ENCODE measurements around the gene KAZN.

Gene KAZN

DNA sequence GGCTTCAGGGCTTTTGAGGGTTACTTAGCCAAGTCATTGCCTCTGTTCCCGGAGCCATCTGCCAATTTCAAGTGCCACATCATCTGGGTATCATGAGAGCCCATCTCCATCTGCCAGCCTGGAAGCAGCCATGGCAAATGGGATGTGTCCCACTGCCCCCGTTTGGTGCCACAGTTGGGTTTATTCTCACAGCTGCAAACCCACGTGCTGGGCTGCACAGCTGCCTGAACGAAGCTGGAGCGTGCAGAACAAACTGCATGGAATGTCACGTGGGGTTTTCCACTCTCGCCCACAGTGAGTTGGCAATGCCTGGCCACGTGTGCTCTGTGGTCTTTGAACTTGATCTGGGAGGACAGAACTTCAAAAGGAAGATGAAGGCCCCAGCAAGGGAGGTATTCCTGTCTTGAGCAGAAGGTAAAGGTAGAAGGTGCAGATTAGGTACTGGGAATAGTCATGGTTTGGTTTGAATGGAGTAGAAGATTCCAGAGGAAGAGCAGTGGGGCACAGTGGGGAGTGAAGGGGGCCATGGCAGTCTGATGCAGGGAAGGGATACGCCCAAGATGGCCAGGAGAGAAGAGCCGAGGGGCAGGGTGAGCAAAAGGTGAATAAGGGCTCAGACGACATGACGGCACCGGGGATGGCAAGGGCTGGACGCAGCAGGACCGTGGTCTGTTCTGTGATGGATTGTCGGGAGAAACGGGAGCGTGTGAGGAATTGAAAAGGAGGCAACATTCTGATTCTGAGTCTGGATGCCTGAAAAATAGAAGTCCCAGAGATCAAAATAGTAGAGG, 222.0 kb downstream of the KAZN start:
- no peak for DNase-seq (ENCODE audit: low spot score)
- FAIRE-seq = no peak

GRCh38 chr1:14822493-14822892, 224.0 kb downstream of the KAZN start:
- no peak for FAIRE-seq
- DNase-seq (ENCODE audit: low spot score) = peak; percentile 69

GRCh38 chr1:14822996-14823395, 224.5 kb downstream of the KAZN start:
- no peak for DNase-seq (ENCODE audit: low spot score)
- no peak for FAIRE-seq

DNA sequence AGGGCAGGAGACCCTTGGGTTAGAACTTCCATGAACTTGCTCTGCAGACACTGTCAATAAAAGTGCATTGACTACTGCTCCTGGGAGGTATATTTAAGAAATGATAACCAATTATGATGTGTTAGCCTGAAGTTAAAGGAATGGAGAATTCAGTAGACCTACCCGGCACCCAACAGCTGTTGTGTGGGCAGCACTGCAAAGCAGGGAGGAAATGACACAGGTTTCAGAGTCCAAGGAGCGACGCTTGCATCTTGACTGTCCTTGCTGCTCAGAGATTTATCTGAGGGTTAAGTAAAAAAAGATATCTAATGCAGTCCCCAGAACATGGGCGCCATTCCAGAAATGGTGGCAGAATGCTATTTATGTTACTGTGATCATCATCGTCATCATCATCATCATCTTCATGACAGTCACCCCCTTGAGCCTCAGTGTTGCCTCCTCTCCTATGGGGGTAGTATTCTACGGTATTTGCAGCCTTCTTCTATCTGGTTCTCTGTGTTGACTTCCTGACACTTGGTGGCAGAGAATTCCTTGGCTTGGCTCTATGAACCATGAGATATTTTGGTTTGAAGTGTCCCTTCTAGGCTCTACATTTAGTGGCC, 225.9 kb downstream of the KAZN start:
- DNase-seq (ENCODE audit: low spot score) (no peak), FAIRE-seq (no peak)

DNA sequence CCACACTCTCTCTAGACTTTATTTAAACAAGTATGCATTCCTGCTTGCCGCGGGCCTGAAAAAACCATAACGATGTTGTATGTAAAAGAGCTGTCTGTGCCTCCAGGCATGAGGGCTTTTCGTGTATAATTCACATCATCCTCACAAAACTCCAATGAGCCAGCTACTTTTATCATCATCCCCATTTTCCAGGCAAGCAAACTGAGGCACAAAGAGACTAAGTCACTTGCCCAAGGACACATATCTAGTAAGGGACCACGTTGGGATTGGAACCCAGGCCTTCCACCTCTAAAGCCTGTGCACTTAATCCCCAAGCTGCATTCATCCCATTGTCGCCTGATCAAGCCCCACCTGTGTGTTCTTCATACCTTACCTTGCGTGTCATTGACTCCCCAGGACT, 226.9 kb downstream of the KAZN start:
- FAIRE-seq (no peak), DNase-seq (ENCODE audit: low spot score) (no peak)

DNA sequence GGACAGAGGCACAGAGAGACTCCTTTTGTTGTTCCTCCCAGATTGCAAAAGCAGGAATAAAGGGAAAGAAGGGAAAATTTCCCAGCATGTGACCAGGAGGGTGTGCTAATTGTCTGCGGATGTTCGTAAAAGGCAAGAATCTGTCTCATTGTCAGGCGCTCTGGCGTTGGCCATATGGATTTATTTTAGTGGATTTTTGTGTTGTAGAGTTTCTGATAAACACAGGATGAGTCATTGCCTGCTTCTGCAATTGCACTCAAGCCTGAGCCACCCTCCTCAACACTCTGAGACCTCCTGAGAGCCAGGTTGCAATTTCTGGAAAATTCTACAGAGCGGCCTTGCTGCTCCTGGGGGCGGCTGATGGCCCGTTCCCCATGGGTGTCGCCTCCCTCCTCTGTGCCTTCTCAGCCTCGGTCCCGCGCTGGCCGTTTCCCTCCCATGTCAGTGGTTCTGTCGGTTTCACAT, 227.7 kb downstream of the KAZN start:
- DNase-seq (ENCODE audit: low spot score) = no peak
- no peak for FAIRE-seq

GRCh38 chr1:14826731-14827326, 228.3 kb downstream of the KAZN start:
- no peak for FAIRE-seq
- no peak for DNase-seq (ENCODE audit: low spot score)

- DNase-seq (ENCODE audit: low spot score) = no peak
- no peak for FAIRE-seq
These were observed 229.4 kb downstream of the KAZN start for GRCh38 chr1:14827870-14828269.

DNA sequence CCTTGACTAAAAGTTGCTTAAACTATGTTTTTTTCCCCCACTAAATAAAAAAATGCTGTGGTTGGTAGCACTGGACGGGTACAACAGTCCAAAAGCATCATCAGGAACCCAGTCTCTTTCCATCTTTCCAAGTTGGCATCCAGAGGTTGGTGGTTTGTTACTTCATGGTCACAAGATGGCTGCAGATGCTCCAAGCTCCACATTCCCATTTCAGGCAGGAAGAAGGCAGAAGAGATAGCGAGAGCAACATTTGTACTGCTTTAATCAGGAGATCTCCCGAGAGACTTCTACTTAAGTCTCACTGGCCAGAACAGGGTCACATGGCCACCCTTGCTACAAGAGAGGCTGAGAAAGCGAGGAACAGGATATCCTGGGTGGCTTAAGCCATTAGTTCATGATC, 230.2 kb downstream of the KAZN start:
- no peak for DNase-seq (ENCODE audit: low spot score)
- FAIRE-seq = no peak

DNA sequence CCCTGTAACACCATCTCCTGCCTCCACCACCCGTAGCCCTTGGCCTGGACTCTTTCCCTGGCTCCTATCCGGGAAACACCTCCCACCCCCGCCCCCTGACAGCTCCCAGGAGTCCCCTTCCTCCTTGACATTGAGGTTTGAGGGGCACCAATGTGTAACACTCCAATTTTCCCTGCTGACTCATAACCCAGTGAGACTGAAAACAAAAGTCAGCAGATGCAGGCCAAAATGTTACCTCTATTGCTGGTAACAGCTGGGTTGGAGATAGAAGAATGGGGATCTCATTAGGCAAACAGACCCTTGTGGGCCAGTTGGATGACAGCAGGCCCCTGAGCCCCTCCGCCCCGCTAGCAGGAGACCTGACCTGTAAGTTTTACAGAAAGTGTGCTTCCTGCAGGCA, 237.2 kb downstream of the KAZN start:
- no peak for FAIRE-seq
- no peak for DNase-seq (ENCODE audit: low spot score)

- FAIRE-seq = no peak
- DNase-seq (ENCODE audit: low spot score) = no peak
These were observed 238.1 kb downstream of the KAZN start for GRCh38 chr1:14836426-14837140.

DNA sequence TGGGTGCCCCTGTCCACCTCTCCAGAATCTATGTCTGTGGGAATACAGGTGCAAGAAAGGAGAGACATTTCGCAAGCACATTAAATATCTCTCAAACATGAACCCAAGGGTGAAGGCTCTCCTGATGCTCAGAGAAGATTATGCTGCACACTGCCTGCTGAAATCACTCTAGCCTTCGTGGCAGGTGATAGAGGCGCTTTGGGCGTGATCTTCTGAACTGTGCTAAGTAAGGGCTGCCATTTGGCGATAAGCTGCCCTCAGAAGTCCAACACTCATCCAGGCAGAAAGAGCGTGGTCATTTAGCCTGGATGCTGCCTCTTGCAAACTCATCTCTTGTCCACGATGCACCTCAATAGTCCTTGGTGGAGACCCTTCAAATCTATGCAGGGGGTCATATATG, 241.9 kb downstream of the KAZN start:
- DNase-seq (ENCODE audit: low spot score) (no peak), FAIRE-seq (no peak)

- no peak for FAIRE-seq
- DNase-seq (ENCODE audit: low spot score) = no peak
These were observed 243.0 kb downstream of the KAZN start for GRCh38 chr1:14841456-14841855.

GRCh38 chr1:14841951-14842350, 243.5 kb downstream of the KAZN start:
- DNase-seq (ENCODE audit: low spot score) = no peak

GRCh38 chr1:14842361-14842760, 243.9 kb downstream of the KAZN start:
- no peak for FAIRE-seq

More at GRCh38 chr1:14841951-14842350, 243.5 kb downstream of the KAZN start:
- FAIRE-seq = no peak

GRCh38 chr1:14842891-14843290, 244.4 kb downstream of the KAZN start:
- no peak for DNase-seq (ENCODE audit: low spot score)
- no peak for FAIRE-seq

More at GRCh38 chr1:14842361-14842760, 243.9 kb downstream of the KAZN start:
- no peak for DNase-seq (ENCODE audit: low spot score)

DNA sequence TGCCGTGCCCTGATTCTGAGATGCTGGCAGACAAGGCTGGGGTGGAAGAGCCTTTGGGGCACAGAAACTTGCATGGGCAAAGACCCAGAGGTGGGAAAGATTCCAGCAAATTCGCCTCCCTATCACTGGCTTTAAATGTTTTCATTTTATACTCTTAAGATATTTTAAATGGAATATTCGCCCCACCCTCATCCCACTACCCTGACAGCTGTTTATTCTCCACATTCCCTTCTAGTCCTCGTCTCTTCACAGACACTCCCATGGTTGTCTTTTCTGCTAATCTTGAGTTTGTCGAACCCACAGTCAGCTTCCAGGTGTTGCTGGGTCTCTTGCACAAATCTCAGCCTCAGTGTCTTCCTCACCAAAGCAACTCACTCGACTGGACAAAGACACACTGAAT, 245.0 kb downstream of the KAZN start:
- DNase-seq (ENCODE audit: low spot score) = no peak
- no peak for FAIRE-seq

DNA sequence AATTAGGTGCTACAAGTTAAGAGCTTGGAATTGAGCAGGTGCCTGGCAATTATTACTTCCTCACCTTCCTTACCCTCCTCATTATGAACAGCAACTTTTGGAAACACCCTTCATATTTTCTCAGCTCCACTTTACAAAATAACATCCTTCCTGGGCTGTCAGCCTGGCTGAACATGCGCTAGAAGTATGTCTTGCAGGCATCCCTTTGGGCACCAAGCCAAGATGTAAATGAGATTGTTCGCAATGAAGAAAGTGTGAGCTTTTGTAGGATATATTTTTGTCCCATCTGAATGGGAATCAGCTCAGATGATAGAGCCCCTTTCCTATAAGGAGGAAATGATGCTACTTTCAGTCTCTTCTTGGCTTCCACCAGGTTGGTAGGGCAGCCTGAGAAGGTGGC, 245.9 kb downstream of the KAZN start:
- no peak for DNase-seq (ENCODE audit: low spot score)
- FAIRE-seq = no peak

GRCh38 chr1:14844923-14845617, 246.6 kb downstream of the KAZN start:
- no peak for DNase-seq (ENCODE audit: low spot score)
- FAIRE-seq = no peak

GRCh38 chr1:14845851-14846250, 247.4 kb downstream of the KAZN start:
- FAIRE-seq (no peak), DNase-seq (ENCODE audit: low spot score) (no peak)

GRCh38 chr1:14846688-14847087, 248.2 kb downstream of the KAZN start:
- FAIRE-seq = no peak

More at GRCh38 chr1:14846688-14847087, 248.2 kb downstream of the KAZN start:
- DNase-seq (ENCODE audit: low spot score) = no peak

Measured in urothelium cell line (cell line).